ENCODE results near the gene CA12. TPM values are rescaled to one million over a fixed set of nuclear protein-coding genes. Genes with fewer than 3 reads are reported as not detected.

Gene CA12
- total RNA-seq, 2 donors from 2014 or later: not detected

- peaks cover 4% of the 10 kb centered on the region in 2 donors for H3K27me3 Mint-ChIP-seq
- H3K4me3 Mint-ChIP-seq: no peak overlapping the region
- no peak overlapping the region for H3K27ac Mint-ChIP-seq
- H3K4me1 Mint-ChIP-seq (ENCODE audit: low read depth in 2 of 2): no peaks in the 10 kb centered on the region
- DNase-seq (ENCODE audit: low spot score) (no peak), ATAC-seq (no peak)
- no peaks in the 10 kb centered on the region for H3K36me3 Mint-ChIP-seq
- no peaks in the 10 kb centered on the region for H3K9me3 Mint-ChIP-seq
These were observed 42.5 kb downstream of the CA12 start for GRCh38 chr15:63339006-63339766.

DNA sequence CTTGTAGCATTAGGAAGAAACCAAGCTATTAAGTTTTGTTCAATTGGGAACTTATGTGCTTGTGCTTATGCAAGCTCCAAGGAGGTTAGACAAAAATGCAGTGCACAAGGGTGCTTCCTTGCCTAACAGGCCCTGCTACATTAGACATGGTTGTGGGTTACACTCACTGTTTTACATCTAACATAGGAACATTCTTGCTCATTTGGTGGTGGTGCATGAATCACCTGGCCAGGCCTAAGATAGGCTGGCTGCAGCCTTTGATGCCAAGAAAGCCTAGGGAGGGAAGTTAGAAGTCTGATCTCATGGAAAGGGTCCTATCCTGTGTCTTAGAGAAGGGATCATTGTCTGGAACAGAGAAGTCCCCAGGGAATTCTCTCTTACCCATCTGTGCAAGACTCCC is 43.5 kb downstream of the CA12 start:
- Mint-ChIP-seq H3K4me1 (ENCODE audit: low read depth in 2 of 2) (no peaks in the 10 kb centered on the region), H3K27me3 (peaks cover 0 to 4% of the 10 kb centered on the region in 2 donors), H3K27ac (no peak overlapping the region), H3K9me3 (no peaks in the 10 kb centered on the region), H3K4me3 (no peak overlapping the region), H3K36me3 (no peaks in the 10 kb centered on the region)
- DNase-seq (ENCODE audit: low spot score) (no peak), ATAC-seq (no peak)

DNA sequence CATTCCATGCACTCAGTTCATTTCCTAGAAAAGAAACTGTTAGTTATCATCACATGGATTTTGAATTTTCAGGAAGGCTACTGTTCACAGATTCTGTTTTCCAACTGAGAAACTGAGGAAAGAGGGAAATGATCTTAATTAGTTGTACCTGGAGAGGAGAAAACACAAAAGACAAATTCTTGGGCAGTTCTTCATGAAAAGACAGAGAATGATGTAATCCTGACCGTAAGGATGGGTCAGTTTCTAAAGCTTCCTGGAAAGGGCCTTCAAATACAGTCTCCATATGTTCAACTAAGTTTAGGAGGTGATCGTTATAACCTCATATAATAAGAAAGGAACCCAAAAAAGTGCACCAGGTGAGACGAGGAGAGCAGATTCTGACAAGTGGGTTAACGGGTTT is 44.6 kb downstream of the CA12 start:
- Mint-ChIP-seq H3K27me3 (peaks cover 0 to 9% of the 10 kb centered on the region in 2 donors), H3K4me3 (no peak overlapping the region), H3K9me3 (no peaks in the 10 kb centered on the region), H3K4me1 (ENCODE audit: low read depth in 2 of 2) (no peaks in the 10 kb centered on the region), H3K36me3 (no peaks in the 10 kb centered on the region), H3K27ac (no peak overlapping the region)
- DNase-seq (ENCODE audit: low spot score): no peak
- ATAC-seq: no peak

DNA sequence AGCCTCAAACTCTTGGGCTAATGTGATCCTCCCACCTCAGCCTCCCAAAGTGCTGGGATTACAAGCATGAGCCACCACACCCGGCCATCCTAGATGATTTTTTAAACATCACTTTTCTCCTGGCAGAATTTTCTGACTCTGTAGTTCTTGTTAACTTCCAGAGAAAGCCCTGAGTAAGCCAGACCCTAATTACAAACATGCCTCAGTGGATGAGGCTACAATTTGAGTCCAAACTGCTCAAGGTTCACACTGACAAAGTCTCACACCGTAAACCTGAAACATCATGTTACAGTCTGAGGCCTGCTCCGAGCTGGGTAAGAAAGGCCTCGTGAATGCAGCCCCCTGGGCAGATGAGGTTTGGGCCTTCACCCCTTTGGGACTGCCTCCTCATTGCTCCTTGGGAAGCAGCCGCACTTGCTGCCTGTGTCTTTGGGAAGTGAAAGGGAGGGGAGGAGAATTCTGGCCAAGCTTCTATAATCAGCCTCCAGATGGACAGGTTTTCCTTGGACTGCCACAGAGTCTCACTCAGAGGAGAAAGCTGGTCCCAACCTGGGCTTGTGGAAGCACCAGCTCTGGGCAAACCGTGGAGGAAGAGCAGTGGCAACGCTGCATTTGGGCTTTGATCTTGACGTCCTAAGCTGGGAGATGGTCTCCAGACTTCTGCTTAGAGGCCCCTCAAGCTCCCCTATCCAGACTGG is 46.0 kb downstream of the CA12 start:
- peaks cover 0 to 4% of the 10 kb centered on the region in 2 donors for H3K4me1 Mint-ChIP-seq (ENCODE audit: low read depth in 2 of 2)
- DNase-seq (ENCODE audit: low spot score): no peak
- H3K27ac Mint-ChIP-seq: no peak overlapping the region
- H3K36me3 Mint-ChIP-seq: no peaks in the 10 kb centered on the region
- ATAC-seq: no peak
- no peaks in the 10 kb centered on the region for H3K9me3 Mint-ChIP-seq
- peaks cover 0 to 11% of the 10 kb centered on the region in 2 donors for H3K27me3 Mint-ChIP-seq
- H3K4me3 Mint-ChIP-seq: no peak overlapping the region

- no peak for DNase-seq (ENCODE audit: low spot score)
- H3K4me1 Mint-ChIP-seq (ENCODE audit: low read depth in 2 of 2): peaks cover 0 to 4% of the 10 kb centered on the region in 2 donors
These were observed 46.8 kb downstream of the CA12 start for GRCh38 chr15:63334821-63335220.

DNA sequence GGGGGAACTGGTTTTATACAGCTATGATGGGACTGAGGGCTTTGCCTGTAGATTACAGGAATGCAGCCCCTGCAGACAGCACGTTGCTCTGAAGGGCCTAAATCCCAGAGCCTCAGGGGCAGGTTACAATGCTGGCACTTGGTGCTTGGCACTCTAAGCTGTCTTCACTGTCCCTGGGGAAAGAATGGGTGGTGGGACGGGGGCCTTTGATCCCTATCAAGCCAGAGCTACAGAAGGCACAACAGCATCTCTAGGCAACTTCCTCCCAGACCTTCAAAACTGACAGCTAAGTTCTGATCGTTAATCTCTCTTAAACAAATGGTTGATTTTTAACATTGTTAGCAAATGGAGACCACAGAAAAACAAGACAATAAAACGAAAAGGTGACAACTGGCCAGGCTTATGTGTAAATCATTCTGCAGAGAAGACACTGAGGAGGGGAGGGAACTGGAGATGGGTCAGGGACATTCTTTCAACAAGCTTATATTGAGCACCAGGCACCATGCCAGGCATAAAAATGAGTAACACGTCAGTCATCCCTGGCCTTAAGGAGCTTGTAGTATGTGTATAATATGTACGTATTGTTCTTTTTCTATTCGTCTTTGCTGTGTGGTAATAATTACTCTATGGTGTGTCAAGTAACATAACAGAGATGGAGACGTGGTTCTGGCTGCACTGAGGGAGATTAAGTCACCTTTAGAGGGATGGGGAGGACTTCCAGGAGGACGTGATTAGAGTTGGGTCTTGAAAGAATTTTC is 49.1 kb downstream of the CA12 start:
- no peak overlapping the region for H3K27ac Mint-ChIP-seq
- DNase-seq (ENCODE audit: low spot score): no peak
- H3K4me1 Mint-ChIP-seq (ENCODE audit: low read depth in 2 of 2): peaks cover 0 to 4% of the 10 kb centered on the region in 2 donors
- H3K27me3 Mint-ChIP-seq: peaks cover 0 to 7% of the 10 kb centered on the region in 2 donors
- no peaks in the 10 kb centered on the region for H3K9me3 Mint-ChIP-seq
- no peak overlapping the region for H3K4me3 Mint-ChIP-seq
- ATAC-seq: no peak
- H3K36me3 Mint-ChIP-seq: no peaks in the 10 kb centered on the region

More at GRCh38 chr15:63334821-63335220, 46.8 kb downstream of the CA12 start:
- Mint-ChIP-seq H3K27ac (no peak overlapping the region), H3K36me3 (no peaks in the 10 kb centered on the region), H3K9me3 (no peaks in the 10 kb centered on the region), H3K27me3 (peaks cover 0 to 7% of the 10 kb centered on the region in 2 donors), H3K4me3 (no peak overlapping the region)
- ATAC-seq: no peak

- Mint-ChIP-seq H3K4me1 (ENCODE audit: low read depth in 2 of 2) (peaks cover 0 to 4% of the 10 kb centered on the region in 2 donors), H3K36me3 (no peaks in the 10 kb centered on the region), H3K4me3 (no peak overlapping the region), H3K27me3 (peaks cover 0 to 7% of the 10 kb centered on the region in 2 donors), H3K27ac (no peak overlapping the region), H3K9me3 (no peaks in the 10 kb centered on the region)
- DNase-seq (ENCODE audit: low spot score) (no peak), ATAC-seq (peak; percentile 56 to 67)
These were observed 50.2 kb downstream of the CA12 start for GRCh38 chr15:63331456-63331855.

DNA sequence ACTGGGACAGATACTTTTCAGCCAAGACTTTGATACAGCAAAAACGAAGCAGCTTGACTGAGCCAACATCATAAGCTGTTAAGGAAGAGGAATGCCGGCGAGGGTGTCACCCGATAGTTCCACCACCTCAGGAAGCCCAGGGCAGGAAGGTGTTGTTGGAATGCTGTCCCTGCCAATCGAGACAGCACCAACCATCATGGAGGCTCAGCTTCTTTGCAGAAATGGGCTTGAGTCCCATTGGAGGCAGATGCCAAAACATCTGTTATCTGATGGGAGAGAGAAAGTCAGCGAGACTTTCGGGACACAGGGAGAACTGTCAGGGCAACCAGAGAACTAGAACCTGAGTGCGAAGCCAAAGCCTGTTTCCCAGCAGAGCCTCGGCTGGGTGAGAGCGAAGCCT is 50.7 kb downstream of the CA12 start:
- H3K9me3 Mint-ChIP-seq: no peaks in the 10 kb centered on the region
- no peaks in the 10 kb centered on the region for H3K36me3 Mint-ChIP-seq
- ATAC-seq: no peak
- peaks cover 0 to 7% of the 10 kb centered on the region in 2 donors for H3K27me3 Mint-ChIP-seq
- no peak overlapping the region for H3K4me3 Mint-ChIP-seq
- peak overlapping the region in 1 of 2 donors; percentile 9 for H3K27ac Mint-ChIP-seq
- peaks cover 0 to 4% of the 10 kb centered on the region in 2 donors for H3K4me1 Mint-ChIP-seq (ENCODE audit: low read depth in 2 of 2)
- DNase-seq (ENCODE audit: low spot score): no peak

DNA sequence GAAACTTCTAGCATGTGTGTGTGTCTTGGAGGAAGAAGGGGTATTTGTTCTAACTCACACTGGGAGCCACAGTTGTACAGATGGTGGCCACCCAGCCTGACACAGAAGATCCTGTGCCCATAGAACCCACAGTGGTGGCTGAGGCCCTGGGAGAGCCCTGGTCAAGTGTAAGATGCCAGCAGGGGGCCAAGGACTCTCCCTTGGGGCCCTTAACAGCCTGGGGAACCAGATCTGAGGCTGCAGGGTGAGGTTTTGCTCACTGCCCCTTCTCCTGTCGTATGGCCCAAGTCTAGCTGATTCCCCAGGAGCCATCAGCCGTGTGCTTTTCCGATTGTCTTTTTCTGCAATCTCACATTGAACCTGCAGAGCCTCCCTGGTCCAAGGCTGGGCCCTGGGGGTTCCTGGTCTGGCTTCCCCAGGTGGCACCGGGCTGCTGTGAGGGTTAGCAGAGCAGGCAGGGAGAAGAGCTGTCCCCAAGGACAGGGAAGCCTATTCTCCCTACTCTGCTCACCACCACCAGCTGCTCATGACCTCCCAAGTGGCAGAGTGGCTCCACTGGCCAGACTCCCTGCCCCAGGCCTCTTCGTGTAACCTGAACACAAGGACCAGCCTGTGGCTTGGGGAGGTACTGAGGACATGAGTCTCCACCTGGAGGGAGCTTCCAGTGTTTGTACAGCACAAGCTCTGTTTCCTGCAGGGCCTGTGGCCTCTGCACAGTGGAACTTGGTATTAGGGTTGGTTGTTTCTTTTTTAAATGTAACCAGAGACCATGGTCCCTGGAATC is 51.9 kb downstream of the CA12 start:
- Mint-ChIP-seq H3K9me3 (no peaks in the 10 kb centered on the region), H3K4me1 (ENCODE audit: low read depth in 2 of 2) (peaks cover 0 to 4% of the 10 kb centered on the region in 2 donors), H3K4me3 (no peak overlapping the region), H3K27ac (no peak overlapping the region), H3K27me3 (peaks cover 0 to 7% of the 10 kb centered on the region in 2 donors), H3K36me3 (no peaks in the 10 kb centered on the region)
- DNase-seq (ENCODE audit: low spot score) (no peak), ATAC-seq (peak in 1 of 2 donors; percentile 40)

- peaks cover 0 to 6% of the 10 kb centered on the region in 2 donors for H3K27me3 Mint-ChIP-seq
- H3K27ac Mint-ChIP-seq: no peak overlapping the region
- no peak for ATAC-seq
- H3K4me1 Mint-ChIP-seq (ENCODE audit: low read depth in 2 of 2): peaks cover 0 to 4% of the 10 kb centered on the region in 2 donors
- H3K4me3 Mint-ChIP-seq: no peak overlapping the region
- DNase-seq (ENCODE audit: low spot score): no peak
- no peaks in the 10 kb centered on the region for H3K9me3 Mint-ChIP-seq
- no peaks in the 10 kb centered on the region for H3K36me3 Mint-ChIP-seq
These were observed 53.8 kb downstream of the CA12 start for GRCh38 chr15:63327648-63328421.

DNA sequence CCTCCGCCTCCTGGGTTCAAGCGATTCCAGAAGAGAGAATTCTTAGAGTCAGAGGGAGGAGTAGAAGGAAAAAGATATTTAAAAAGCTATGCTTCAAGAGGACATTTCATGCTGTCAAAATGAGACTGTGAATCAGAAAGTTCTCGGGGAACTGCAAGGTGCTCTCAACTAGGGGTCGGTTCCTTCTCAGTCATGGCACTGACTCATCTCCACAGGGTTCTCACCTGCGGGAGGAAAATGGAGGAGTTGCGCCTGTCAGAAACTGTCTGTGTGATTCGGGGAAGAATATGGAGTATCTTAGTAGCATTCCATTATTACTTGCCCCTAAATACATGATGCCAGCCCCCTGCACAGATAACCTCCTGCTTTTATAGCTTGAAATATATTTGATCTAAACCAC is 56.9 kb downstream of the CA12 start:
- DNase-seq (ENCODE audit: low spot score): no peak
- H3K4me3 Mint-ChIP-seq: no peak overlapping the region
- H3K27ac Mint-ChIP-seq: no peak overlapping the region

DNA sequence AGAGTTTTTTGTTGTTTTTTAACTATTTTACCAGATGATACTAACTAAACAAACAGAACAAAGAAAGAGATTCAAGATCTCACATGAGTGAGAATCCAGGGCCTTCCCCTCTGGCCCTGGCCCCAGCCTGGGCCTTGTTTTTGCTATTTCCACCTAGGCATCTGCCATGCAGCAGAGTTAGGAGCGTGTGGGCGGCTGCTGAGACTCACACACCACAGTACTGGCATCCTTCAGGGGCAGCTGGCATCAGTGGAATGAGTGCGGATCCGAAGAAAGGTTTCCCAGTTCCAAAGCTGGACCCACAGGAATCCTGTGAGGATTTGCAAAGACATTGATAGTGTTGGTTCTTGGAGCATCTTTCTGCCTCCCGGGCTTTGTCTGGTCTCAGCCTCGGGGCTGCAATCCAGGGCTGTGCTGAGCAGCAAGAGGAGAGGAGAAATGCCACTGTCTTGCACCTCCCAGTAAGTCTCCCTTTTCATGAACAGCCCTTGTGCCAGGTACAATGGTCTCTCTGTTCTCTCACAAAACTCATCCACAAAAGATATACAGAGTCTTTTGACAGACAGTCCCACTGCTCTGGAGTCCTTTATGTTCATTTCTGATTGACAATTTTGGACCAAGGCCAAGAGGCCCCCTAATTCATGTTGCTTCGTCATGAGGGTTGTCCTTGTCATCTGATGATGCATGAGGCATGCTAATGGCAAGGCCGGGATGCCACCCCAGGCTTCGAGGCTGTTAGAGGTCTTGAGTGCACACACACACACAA is 57.7 kb downstream of the CA12 start:
- Mint-ChIP-seq H3K4me3 (no peak overlapping the region), H3K27ac (no peak overlapping the region), H3K36me3 (no peaks in the 10 kb centered on the region), H3K27me3 (no peaks in the 10 kb centered on the region), H3K4me1 (ENCODE audit: low read depth in 2 of 2) (no peaks in the 10 kb centered on the region), H3K9me3 (no peaks in the 10 kb centered on the region)
- ATAC-seq (no peak), DNase-seq (ENCODE audit: low spot score) (no peak)

More for the DNA sequence above, 56.9 kb downstream of the CA12 start:
- no peak for ATAC-seq
- H3K9me3 Mint-ChIP-seq: no peaks in the 10 kb centered on the region
- no peaks in the 10 kb centered on the region for H3K36me3 Mint-ChIP-seq
- no peaks in the 10 kb centered on the region for H3K4me1 Mint-ChIP-seq (ENCODE audit: low read depth in 2 of 2)
- H3K27me3 Mint-ChIP-seq: no peaks in the 10 kb centered on the region
